ENCODE data around the gene COX18. TPM values are rescaled to one million over a fixed set of nuclear protein-coding genes. Genes with fewer than 3 reads are reported as not detected.

The COX18 gene
- total RNA-seq (ENCODE audit: low replicate concordance), result 15.4 and 16.8 TPM in 2 replicates
- long read RNA-seq, full-length matches to known transcripts, result 4 of 11 reads
- long read RNA-seq, partial matches to known transcripts, result 3 of 11 reads
- long read RNA-seq, other reads (novel, unspliced or antisense), result 4 of 11 reads

DNA sequence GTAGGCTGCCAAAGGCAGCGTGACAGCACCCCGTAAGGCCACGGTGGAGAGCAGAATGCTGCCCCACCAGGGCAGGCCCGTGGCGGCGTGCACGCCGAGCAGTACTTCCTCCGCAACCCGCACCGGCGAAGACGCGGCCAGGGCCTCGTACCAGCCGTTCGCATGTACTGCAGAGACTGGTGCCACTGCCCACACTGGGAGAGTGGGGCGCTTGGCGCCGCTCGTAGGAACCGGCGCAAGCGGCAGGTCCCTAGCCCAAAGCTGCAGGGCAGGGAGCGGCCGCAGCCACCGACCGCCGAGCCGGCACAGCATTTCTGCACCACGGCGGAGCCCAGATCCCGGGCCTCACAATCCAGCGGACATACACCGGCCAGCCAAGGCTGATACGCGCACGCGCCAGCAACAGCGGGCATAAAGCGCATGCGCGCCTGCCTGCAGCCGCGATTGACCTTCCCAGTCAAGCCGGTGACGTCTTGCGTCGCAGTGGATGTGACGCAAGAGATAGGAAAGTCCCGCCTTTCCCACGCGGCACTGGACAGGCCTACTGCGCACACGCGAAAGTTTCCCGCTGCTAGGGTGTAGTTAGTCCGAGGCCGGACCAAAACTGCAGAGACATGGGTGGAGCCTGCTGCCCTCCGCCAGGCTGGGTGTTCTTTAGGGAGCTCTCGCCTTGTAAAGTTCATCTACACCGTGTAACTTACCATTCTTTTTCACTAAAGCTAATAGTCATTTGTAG lies at the start of gene COX18:
Gene COX18, minus strand, starts transcription at position 379 of the 736 bp plus-strand sequence. Its CDS starts 67 bp downstream, at position 312.
- Mint-ChIP-seq H3K4me1 (ENCODE audit: unreplicated experiment) (peaks cover 9% of the 10 kb centered on the region), H3K36me3 (peaks cover 9% of the 10 kb centered on the region), H3K4me3 (peak within 1 kb of the TSS; percentile 96), H3K9me3 (no peaks in the 10 kb centered on the region), H3K27me3 (no peaks in the 10 kb centered on the region), H3K27ac (peak within 1 kb of the TSS; percentile 99)
- TF ChIP-seq, protein P1, sequence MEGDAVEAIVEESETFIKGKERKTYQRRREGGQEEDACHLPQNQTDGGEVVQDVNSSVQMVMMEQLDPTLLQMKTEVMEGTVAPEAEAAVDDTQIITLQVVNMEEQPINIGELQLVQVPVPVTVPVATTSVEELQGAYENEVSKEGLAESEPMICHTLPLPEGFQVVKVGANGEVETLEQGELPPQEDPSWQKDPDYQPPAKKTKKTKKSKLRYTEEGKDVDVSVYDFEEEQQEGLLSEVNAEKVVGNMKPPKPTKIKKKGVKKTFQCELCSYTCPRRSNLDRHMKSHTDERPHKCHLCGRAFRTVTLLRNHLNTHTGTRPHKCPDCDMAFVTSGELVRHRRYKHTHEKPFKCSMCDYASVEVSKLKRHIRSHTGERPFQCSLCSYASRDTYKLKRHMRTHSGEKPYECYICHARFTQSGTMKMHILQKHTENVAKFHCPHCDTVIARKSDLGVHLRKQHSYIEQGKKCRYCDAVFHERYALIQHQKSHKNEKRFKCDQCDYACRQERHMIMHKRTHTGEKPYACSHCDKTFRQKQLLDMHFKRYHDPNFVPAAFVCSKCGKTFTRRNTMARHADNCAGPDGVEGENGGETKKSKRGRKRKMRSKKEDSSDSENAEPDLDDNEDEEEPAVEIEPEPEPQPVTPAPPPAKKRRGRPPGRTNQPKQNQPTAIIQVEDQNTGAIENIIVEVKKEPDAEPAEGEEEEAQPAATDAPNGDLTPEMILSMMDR (conservative IDR thresholded peaks at IDR 0.05), result no peak
- DNase-seq (ENCODE audit: extremely low spot score, unreplicated experiment), result peak; percentile 98

DNA sequence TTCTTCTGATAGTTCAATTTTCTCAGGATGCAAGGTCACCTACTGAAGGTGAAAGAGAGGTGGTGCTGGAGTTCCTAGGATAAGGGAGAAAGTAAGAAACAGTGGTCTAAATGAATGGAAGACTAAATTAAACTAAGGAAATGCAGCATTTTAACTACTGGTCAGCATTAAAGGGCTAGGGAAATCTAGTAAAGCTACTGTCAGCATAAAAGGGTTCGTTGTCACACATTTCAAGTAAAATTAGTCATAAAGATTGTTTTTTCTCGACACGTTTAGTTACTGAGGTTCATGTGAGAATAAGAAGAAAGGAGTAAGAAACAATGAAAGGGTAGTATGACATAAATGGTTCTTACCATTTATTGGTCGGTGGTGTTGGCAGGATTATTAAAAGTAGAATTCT lies 40.0 kb upstream of the COX18 start:
- Mint-ChIP-seq H3K9me3 (no peaks in the 10 kb centered on the region), H3K4me3 (no peak overlapping the region), H3K4me1 (ENCODE audit: unreplicated experiment) (no peaks in the 10 kb centered on the region), H3K27me3 (no peaks in the 10 kb centered on the region), H3K36me3 (peaks cover 18% of the 10 kb centered on the region), H3K27ac (no peak overlapping the region)
- no peak for DNase-seq (ENCODE audit: extremely low spot score, unreplicated experiment)
- TF ChIP-seq, protein P1 (conservative IDR thresholded peaks at IDR 0.05), result no peak

- TF ChIP-seq, protein P1 (conservative IDR thresholded peaks at IDR 0.05), result no peak
- H3K27ac Mint-ChIP-seq, result no peak overlapping the region
- peaks cover 16% of the 10 kb centered on the region for H3K36me3 Mint-ChIP-seq
- H3K4me1 Mint-ChIP-seq (ENCODE audit: unreplicated experiment), result no peaks in the 10 kb centered on the region
- DNase-seq (ENCODE audit: extremely low spot score, unreplicated experiment), result no peak
- H3K9me3 Mint-ChIP-seq, result no peaks in the 10 kb centered on the region
- no peak overlapping the region for H3K4me3 Mint-ChIP-seq
- no peaks in the 10 kb centered on the region for H3K27me3 Mint-ChIP-seq
Observed at GRCh38 chr4:73104695-73105094, 35.2 kb upstream of the COX18 start.

- no peak overlapping the region for H3K27ac Mint-ChIP-seq
- no peaks in the 10 kb centered on the region for H3K9me3 Mint-ChIP-seq
- no peaks in the 10 kb centered on the region for H3K27me3 Mint-ChIP-seq
- H3K4me1 Mint-ChIP-seq (ENCODE audit: unreplicated experiment), result no peaks in the 10 kb centered on the region
- H3K4me3 Mint-ChIP-seq, result no peak overlapping the region
- H3K36me3 Mint-ChIP-seq, result peaks cover 16% of the 10 kb centered on the region
- DNase-seq (ENCODE audit: extremely low spot score, unreplicated experiment), result no peak
- TF ChIP-seq, protein P1 (conservative IDR thresholded peaks at IDR 0.05), result no peak
Observed at GRCh38 chr4:73103799-73104503, 34.4 kb upstream of the COX18 start.

DNA sequence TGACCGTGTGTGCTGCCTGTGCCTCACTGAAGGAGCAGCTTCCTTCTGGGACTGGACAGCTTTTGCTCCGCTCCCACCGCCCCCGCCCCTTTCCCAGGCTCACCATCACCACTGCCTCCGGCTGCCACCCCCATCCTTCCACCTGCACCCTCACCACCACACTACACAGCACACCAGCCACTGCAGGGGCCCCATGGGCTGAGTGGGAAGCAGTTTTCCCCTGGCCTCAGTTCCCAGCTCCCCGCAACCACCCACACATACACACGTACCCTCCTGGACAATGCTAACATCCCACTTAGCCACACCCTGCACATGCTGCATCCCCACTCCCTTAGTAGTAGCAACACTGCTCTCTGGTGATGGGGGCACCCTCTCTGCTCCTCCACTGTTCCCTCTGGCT lies 29.6 kb upstream of the COX18 start:
- H3K9me3 Mint-ChIP-seq, result no peaks in the 10 kb centered on the region
- peak overlapping the region; percentile 23 for H3K27ac Mint-ChIP-seq
- H3K36me3 Mint-ChIP-seq, result peaks cover 14% of the 10 kb centered on the region
- TF ChIP-seq, protein P1 (conservative IDR thresholded peaks at IDR 0.05), result no peak
- no peaks in the 10 kb centered on the region for H3K4me1 Mint-ChIP-seq (ENCODE audit: unreplicated experiment)
- DNase-seq (ENCODE audit: extremely low spot score, unreplicated experiment), result no peak
- H3K4me3 Mint-ChIP-seq, result no peak overlapping the region
- H3K27me3 Mint-ChIP-seq, result no peaks in the 10 kb centered on the region
